ENCODE data around the gene BTBD9.

The BTBD9 gene

GRCh38 chr6:38241200-38241871 is 398.4 kb downstream of the BTBD9 start:
- no peak for DNase-seq (ENCODE audit: low read depth in 2 of 2)

- no peak for DNase-seq (ENCODE audit: low read depth in 2 of 2)
Observed at GRCh38 chr6:38239719-38240451, 399.8 kb downstream of the BTBD9 start.

GRCh38 chr6:38236631-38237030 is 403.1 kb downstream of the BTBD9 start:
- DNase-seq (ENCODE audit: low read depth in 2 of 2) = no peak

- no peak for DNase-seq (ENCODE audit: low read depth in 2 of 2)
Observed at GRCh38 chr6:38234934-38235682, 404.6 kb downstream of the BTBD9 start.

- DNase-seq (ENCODE audit: low read depth in 2 of 2) = no peak
Observed at GRCh38 chr6:38234141-38234540, 405.6 kb downstream of the BTBD9 start.

- no peak for DNase-seq (ENCODE audit: low read depth in 2 of 2)
Observed at GRCh38 chr6:38233161-38233791, 406.5 kb downstream of the BTBD9 start.

- DNase-seq (ENCODE audit: low read depth in 2 of 2) = no peak
Observed at GRCh38 chr6:38225766-38226165, 414.0 kb downstream of the BTBD9 start.

- no peak for DNase-seq (ENCODE audit: low read depth in 2 of 2)
Observed at GRCh38 chr6:38221251-38221650, 418.5 kb downstream of the BTBD9 start.

GRCh38 chr6:38220069-38220723 is 419.5 kb downstream of the BTBD9 start:
- DNase-seq (ENCODE audit: low read depth in 2 of 2) = no peak

GRCh38 chr6:38218235-38218634 is 421.5 kb downstream of the BTBD9 start:
- DNase-seq (ENCODE audit: low read depth in 2 of 2) = no peak

- DNase-seq (ENCODE audit: low read depth in 2 of 2) = no peak
Observed at GRCh38 chr6:38216451-38216850, 423.3 kb downstream of the BTBD9 start.

- DNase-seq (ENCODE audit: low read depth in 2 of 2) = no peak
Observed at GRCh38 chr6:38215651-38216311, 423.9 kb downstream of the BTBD9 start.

GRCh38 chr6:38215225-38215624 is 424.5 kb downstream of the BTBD9 start:
- no peak for DNase-seq (ENCODE audit: low read depth in 2 of 2)

- no peak for DNase-seq (ENCODE audit: low read depth in 2 of 2)
Observed at GRCh38 chr6:38214159-38214558, 425.6 kb downstream of the BTBD9 start.

GRCh38 chr6:38213251-38213658 is 426.5 kb downstream of the BTBD9 start:
- DNase-seq (ENCODE audit: low read depth in 2 of 2) = no peak

- DNase-seq (ENCODE audit: low read depth in 2 of 2) = no peak
Observed at GRCh38 chr6:38212579-38212978, 427.1 kb downstream of the BTBD9 start.

- DNase-seq (ENCODE audit: low read depth in 2 of 2) = no peak
Observed at GRCh38 chr6:38212116-38212515, 427.6 kb downstream of the BTBD9 start.

- DNase-seq (ENCODE audit: low read depth in 2 of 2) = no peak
Observed at GRCh38 chr6:38209371-38210260, 430.1 kb downstream of the BTBD9 start.

- no peak for DNase-seq (ENCODE audit: low read depth in 2 of 2)
Observed at GRCh38 chr6:38208028-38208427, 431.7 kb downstream of the BTBD9 start.

GRCh38 chr6:38207375-38207774 is 432.4 kb downstream of the BTBD9 start:
- DNase-seq (ENCODE audit: low read depth in 2 of 2) = no peak
